ENCODE results near the gene CCNY. TPM values are rescaled to one million over a fixed set of nuclear protein-coding genes. Genes with fewer than 3 reads are reported as not detected.

The CCNY gene
- total RNA-seq, 2 donors from 2014 or later: 31.6 to 54.0 TPM

GRCh38 chr10:35564341-35564968 lies 228.1 kb downstream of the CCNY start:
- TF ChIP-seq CTCF (IDR thresholded peaks at IDR 0.05): no peak
- H3K4me3 ChIP-seq: no peak overlapping the region
- no peaks in the 10 kb centered on the region for H3K27me3 ChIP-seq (replicated peaks; ENCODE audit: insufficient read depth)
- no peak overlapping the region for H3K27ac ChIP-seq
- 77% methylated on average over 6 of the region's 6 CpGs for WGBS
- H3K4me1 ChIP-seq (replicated peaks): no peaks in the 10 kb centered on the region
- no peaks in the 10 kb centered on the region for H3K36me3 ChIP-seq
- H3K9me3 ChIP-seq: no peaks in the 10 kb centered on the region
- no peak for DNase-seq (ENCODE audit: low spot score)
- intact Hi-C loops (cut with DNase I): loop anchor here (10.0 kb wide), 2 partner anchors 230 to 330 kb away; partner anchors contain the start of gene CCNY

- H3K9me3 ChIP-seq: no peaks in the 10 kb centered on the region
- WGBS: 69% methylated on average over 8 of the region's 8 CpGs
- H3K27ac ChIP-seq: no peak overlapping the region
- no peak overlapping the region for H3K4me3 ChIP-seq
- H3K27me3 ChIP-seq (replicated peaks; ENCODE audit: insufficient read depth): no peaks in the 10 kb centered on the region
- H3K36me3 ChIP-seq: no peaks in the 10 kb centered on the region
- TF ChIP-seq CTCF (IDR thresholded peaks at IDR 0.05) (no peak), POLR2A (IDR thresholded peaks at IDR 0.05) (no peak)
- intact Hi-C loops (cut with DNase I): loop anchor here (10.0 kb wide), 2 partner anchors 231 to 331 kb away; partner anchors contain the start of gene CCNY
- no peaks in the 10 kb centered on the region for H3K4me1 ChIP-seq (replicated peaks)
- DNase-seq (ENCODE audit: low spot score): no peak
Observed at GRCh38 chr10:35565602-35566081, 229.3 kb downstream of the CCNY start.

- Histone ChIP-seq H3K4me1 (replicated peaks) (no peaks in the 10 kb centered on the region), H3K27ac (no peak overlapping the region), H3K4me3 (no peak overlapping the region), H3K36me3 (no peaks in the 10 kb centered on the region), H3K9me3 (no peaks in the 10 kb centered on the region), H3K27me3 (replicated peaks; ENCODE audit: insufficient read depth) (no peaks in the 10 kb centered on the region)
- intact Hi-C loops (cut with DNase I): loop anchor here (10.0 kb wide), 2 partner anchors 233 to 333 kb away; partner anchors contain the start of gene CCNY
- DNase-seq (ENCODE audit: low spot score): no peak
- TF ChIP-seq CTCF (IDR thresholded peaks at IDR 0.05) (no peak), POLR2AphosphoS5 (IDR thresholded peaks at IDR 0.05) (no peak), POLR2A (IDR thresholded peaks at IDR 0.05) (no peak)
- WGBS: 95% methylated on average over 6 of the region's 6 CpGs
Observed at GRCh38 chr10:35567951-35568350, 231.6 kb downstream of the CCNY start.

GRCh38 chr10:35568483-35569015 lies 232.2 kb downstream of the CCNY start:
- Histone ChIP-seq H3K4me1 (replicated peaks) (no peaks in the 10 kb centered on the region), H3K36me3 (no peaks in the 10 kb centered on the region), H3K27me3 (replicated peaks; ENCODE audit: insufficient read depth) (no peaks in the 10 kb centered on the region), H3K27ac (no peak overlapping the region), H3K4me3 (no peak overlapping the region), H3K9me3 (no peaks in the 10 kb centered on the region)
- 94% methylated on average over 20 of the region's 20 CpGs for WGBS
- no peak for DNase-seq (ENCODE audit: low spot score)
- intact Hi-C loops (cut with DNase I): loop anchor here (10.0 kb wide), 2 partner anchors 234 to 334 kb away; partner anchors contain the start of gene CCNY
- TF ChIP-seq POLR2A (IDR thresholded peaks at IDR 0.05): no peak
- TF ChIP-seq CTCF (IDR thresholded peaks at IDR 0.05): no peak
- TF ChIP-seq POLR2AphosphoS5 (IDR thresholded peaks at IDR 0.05): no peak

Measured in prostate gland (tissue), 2 donors.